GM19328 (cell line): ENCODE results near the gene ITLN2.
"Not testable (repeated sequence)": the region's sequence is repeated elsewhere in the genome, so short reads cannot be mapped to it uniquely, and the experiment has no call there.

Source experiments
- ATAC-seq: cut with Tn5 transposase; IDR thresholded peaks from one replicate; pipeline ENCODE4 v1.9.1; 2021; ENCODE audit warnings: mild to moderate bottlenecking, moderate library complexity; ENCODE audit not compliant: unreplicated experiment

Gene ITLN2

GRCh38 chr1:160956966-160957365 is 2.4 kb upstream of the ITLN2 start:
- no peak for ATAC-seq

GRCh38 chr1:160953030-160953429 is 1.6 kb downstream of the ITLN2 start:
- no peak for ATAC-seq

GRCh38 chr1:160952129-160952510 is 2.5 kb downstream of the ITLN2 start:
- ATAC-seq: no peak

GRCh38 chr1:160951443-160952128 is 3.0 kb downstream of the ITLN2 start:
- ATAC-seq: no peak

- no peak for ATAC-seq
Observed at GRCh38 chr1:160950657-160951056, 4.0 kb downstream of the ITLN2 start.

- no peak for ATAC-seq
Observed at GRCh38 chr1:160949881-160950280, 4.7 kb downstream of the ITLN2 start.

- not testable (repeated sequence) for ATAC-seq
Observed at GRCh38 chr1:160949216-160949880, 5.3 kb downstream of the ITLN2 start.

- ATAC-seq: not testable (repeated sequence)
Observed at GRCh38 chr1:160947174-160947759, 7.3 kb downstream of the ITLN2 start.

GRCh38 chr1:160945881-160946280 is 8.7 kb downstream of the ITLN2 start:
- ATAC-seq: not testable (repeated sequence)

GRCh38 chr1:160945079-160945478 is 9.5 kb downstream of the ITLN2 start:
- no peak for ATAC-seq

- no peak for ATAC-seq
Observed at GRCh38 chr1:160942926-160943325, 11.7 kb downstream of the ITLN2 start.

GRCh38 chr1:160936666-160937065 is 17.9 kb downstream of the ITLN2 start:
- ATAC-seq: not testable (repeated sequence)

GRCh38 chr1:160935527-160936258 is 18.9 kb downstream of the ITLN2 start:
- ATAC-seq: no peak

- not testable (repeated sequence) for ATAC-seq
Observed at GRCh38 chr1:160933305-160933704, 21.3 kb downstream of the ITLN2 start.

GRCh38 chr1:160925652-160926244 is 28.9 kb downstream of the ITLN2 start:
- no peak for ATAC-seq

GRCh38 chr1:160924791-160925651 is 29.6 kb downstream of the ITLN2 start:
- no peak for ATAC-seq

- no peak for ATAC-seq
Observed at GRCh38 chr1:160916666-160917065, 37.9 kb downstream of the ITLN2 start.

GRCh38 chr1:160913229-160913628 is 41.4 kb downstream of the ITLN2 start:
- ATAC-seq: not testable (repeated sequence)

GRCh38 chr1:160911925-160912324 is 42.7 kb downstream of the ITLN2 start:
- no peak for ATAC-seq

GRCh38 chr1:160911441-160911840 is 43.2 kb downstream of the ITLN2 start:
- no peak for ATAC-seq
